ENCODE data around the gene SNED1.

DNA sequence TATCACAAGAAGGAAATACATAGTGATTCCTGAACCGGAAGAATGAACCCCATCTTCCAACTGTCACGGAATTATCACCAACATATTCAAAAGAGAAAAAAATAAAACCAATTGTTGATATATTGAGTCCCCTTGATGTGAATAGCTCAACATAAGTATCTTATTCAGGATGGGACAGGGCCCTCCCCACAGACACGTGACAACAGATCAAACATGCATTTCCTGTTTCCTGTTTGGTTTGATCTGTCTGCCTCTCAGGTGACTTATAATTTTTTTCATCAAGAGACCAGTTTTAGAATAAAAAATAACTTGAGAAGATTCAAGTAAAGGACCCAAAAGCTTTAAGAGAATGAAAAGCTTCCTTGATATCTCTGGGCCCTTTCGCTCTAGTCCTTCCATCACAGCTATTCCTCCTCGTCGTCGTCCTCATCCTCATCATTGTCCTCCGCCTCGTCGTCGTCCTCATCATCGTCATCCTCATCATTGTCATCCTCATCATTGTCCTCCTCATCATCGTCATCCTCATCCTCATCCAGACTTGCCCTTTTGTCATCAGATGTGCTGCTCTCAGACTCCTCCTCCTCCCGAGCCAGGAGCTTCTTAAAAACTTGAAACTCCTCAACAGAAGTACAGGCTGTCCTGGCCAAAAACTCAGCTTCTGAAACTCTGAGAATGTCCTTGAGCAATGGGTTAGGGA is 97.3 kb downstream of the SNED1 start:
- TF ChIP-seq, protein P1, sequence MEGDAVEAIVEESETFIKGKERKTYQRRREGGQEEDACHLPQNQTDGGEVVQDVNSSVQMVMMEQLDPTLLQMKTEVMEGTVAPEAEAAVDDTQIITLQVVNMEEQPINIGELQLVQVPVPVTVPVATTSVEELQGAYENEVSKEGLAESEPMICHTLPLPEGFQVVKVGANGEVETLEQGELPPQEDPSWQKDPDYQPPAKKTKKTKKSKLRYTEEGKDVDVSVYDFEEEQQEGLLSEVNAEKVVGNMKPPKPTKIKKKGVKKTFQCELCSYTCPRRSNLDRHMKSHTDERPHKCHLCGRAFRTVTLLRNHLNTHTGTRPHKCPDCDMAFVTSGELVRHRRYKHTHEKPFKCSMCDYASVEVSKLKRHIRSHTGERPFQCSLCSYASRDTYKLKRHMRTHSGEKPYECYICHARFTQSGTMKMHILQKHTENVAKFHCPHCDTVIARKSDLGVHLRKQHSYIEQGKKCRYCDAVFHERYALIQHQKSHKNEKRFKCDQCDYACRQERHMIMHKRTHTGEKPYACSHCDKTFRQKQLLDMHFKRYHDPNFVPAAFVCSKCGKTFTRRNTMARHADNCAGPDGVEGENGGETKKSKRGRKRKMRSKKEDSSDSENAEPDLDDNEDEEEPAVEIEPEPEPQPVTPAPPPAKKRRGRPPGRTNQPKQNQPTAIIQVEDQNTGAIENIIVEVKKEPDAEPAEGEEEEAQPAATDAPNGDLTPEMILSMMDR (IDR thresholded peaks at IDR 0.05 in 2 of 3, conservative IDR thresholded peaks at IDR 0.05 in 1 of 3; ENCODE audit: insufficient read depth in 2 of 3, low read depth in 1 of 3, low read length in 3 of 3): no peak
- TF ChIP-seq NEUROD1 (IDR thresholded peaks at IDR 0.05; ENCODE audit: borderline replicate concordance, low read depth, low read length, partially characterized antibody) (no peak), RBM14 (IDR thresholded peaks at IDR 0.05; ENCODE audit: borderline replicate concordance, insufficient read depth, low read depth, low read length) (no peak), SIN3A (IDR thresholded peaks at IDR 0.05; ENCODE audit: borderline replicate concordance in 2 of 2, control insufficient read depth in 1 of 2, low read depth in 2 of 2, low read length in 2 of 2) (no peak), MED1 (CRISPR knock-in tag; IDR thresholded peaks at IDR 0.05; ENCODE audit: borderline replicate concordance) (no peak), POLR2A (conservative IDR thresholded peaks at IDR 0.05) (no peak), ZBED1 (IDR thresholded peaks at IDR 0.05) (no peak)
